ENCODE results near the gene ABCC9.

ABCC9 gene

GRCh38 chr12:21851151-21851550, 90.1 kb downstream of the ABCC9 start:
- in situ Hi-C loops (cut with MboI; ENCODE audit: low sequenced_read_pairs, unreplicated experiment) = no loop called here
- TF ChIP-seq, protein P1, sequence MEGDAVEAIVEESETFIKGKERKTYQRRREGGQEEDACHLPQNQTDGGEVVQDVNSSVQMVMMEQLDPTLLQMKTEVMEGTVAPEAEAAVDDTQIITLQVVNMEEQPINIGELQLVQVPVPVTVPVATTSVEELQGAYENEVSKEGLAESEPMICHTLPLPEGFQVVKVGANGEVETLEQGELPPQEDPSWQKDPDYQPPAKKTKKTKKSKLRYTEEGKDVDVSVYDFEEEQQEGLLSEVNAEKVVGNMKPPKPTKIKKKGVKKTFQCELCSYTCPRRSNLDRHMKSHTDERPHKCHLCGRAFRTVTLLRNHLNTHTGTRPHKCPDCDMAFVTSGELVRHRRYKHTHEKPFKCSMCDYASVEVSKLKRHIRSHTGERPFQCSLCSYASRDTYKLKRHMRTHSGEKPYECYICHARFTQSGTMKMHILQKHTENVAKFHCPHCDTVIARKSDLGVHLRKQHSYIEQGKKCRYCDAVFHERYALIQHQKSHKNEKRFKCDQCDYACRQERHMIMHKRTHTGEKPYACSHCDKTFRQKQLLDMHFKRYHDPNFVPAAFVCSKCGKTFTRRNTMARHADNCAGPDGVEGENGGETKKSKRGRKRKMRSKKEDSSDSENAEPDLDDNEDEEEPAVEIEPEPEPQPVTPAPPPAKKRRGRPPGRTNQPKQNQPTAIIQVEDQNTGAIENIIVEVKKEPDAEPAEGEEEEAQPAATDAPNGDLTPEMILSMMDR (IDR thresholded peaks at IDR 0.05; ENCODE audit: borderline replicate concordance, control extremely low read depth, extremely low read depth, insufficient read depth, missing control alignments) = no peak
- DNase-seq (ENCODE audit: low spot score) = no peak

DNA sequence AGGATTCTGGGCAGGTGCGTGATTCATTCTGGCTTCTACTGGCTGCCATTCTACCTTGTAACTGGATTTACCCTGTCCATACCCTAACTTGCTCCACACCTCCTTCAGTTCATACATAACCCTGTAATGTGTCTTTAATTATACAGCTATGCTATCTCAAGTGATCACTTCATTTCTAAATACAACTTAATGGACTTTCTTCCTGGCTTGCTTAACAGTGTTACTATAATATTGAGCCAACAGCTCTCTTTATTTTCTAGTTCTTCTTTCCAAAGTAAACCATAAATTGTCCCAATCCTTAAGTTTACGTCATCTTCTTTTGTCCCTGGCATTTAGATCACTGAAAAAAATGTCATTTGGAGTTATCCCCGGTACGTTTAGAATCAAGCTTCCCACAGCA, 90.8 kb downstream of the ABCC9 start:
- TF ChIP-seq, protein P1 (IDR thresholded peaks at IDR 0.05; ENCODE audit: borderline replicate concordance, control extremely low read depth, extremely low read depth, insufficient read depth, missing control alignments) = no peak
- no peak for DNase-seq (ENCODE audit: low spot score)

DNA sequence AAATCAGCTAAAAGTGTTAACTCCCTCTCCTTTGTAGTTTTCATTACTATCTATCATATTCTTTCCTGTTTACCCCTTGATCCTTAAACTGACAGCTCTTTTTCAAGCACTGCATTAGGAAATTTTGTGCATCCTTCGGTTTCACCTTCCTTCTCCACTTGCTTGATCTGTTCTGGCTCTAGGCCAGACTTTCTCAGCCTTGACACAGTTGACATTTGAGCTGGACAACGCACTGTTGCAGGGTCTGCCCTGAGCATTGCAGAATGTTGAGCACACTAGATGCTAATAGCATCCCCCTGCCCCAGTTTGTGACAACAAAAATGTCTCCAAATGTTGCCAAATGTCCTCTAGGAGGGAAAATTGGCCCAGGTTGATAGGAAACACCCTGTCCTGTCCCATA, 91.3 kb downstream of the ABCC9 start:
- in situ Hi-C loops (cut with MboI; ENCODE audit: low sequenced_read_pairs, unreplicated experiment) = no loop called here
- no peak for DNase-seq (ENCODE audit: low spot score)
- TF ChIP-seq, protein P1 (IDR thresholded peaks at IDR 0.05; ENCODE audit: borderline replicate concordance, control extremely low read depth, extremely low read depth, insufficient read depth, missing control alignments) = no peak

More for the DNA sequence above, 90.8 kb downstream of the ABCC9 start:
- in situ Hi-C loops (cut with MboI; ENCODE audit: low sequenced_read_pairs, unreplicated experiment) = no loop called here

DNA sequence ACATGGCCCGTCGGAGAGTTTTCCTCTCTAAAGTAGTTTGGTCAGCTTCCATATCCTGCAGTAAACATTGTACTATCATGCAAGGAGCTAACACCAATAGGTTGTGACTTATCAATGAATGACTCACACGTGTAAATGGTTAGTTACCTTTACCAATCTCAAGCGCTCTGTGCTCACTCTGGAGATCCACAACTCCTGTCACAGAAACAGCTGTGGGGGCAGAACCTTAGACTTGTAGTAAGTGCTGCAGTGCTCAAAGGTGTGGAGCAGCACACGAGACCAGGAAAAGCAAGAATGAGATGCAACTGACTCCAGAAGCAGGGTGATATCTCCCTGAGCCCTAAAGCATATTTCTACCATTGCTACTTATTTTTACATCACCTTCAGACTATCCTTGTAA, 93.0 kb downstream of the ABCC9 start:
- TF ChIP-seq, protein P1 (IDR thresholded peaks at IDR 0.05; ENCODE audit: borderline replicate concordance, control extremely low read depth, extremely low read depth, insufficient read depth, missing control alignments) = no peak
- no peak for DNase-seq (ENCODE audit: low spot score)
- in situ Hi-C loops (cut with MboI; ENCODE audit: low sequenced_read_pairs, unreplicated experiment) = no loop called here

DNA sequence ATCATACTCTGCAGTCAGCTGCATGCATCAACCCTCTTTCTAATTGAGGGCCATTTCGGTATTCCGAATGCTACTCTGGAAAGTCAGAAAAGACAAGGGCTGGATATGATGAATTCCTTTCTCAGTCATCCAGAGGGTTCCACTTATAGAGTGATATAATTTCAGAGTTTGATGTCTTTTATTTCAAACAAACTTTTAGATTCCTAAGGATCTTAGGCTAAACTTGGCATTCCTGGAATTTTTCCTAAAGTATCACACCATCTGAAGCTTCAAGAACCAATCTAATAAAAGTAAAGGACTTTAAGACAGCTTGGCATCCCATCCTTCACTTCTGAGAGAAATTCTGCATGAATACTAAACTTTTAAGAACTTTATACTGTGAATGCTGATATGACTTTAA, 97.4 kb downstream of the ABCC9 start:
- TF ChIP-seq, protein P1 (IDR thresholded peaks at IDR 0.05; ENCODE audit: borderline replicate concordance, control extremely low read depth, extremely low read depth, insufficient read depth, missing control alignments) = no peak
- no peak for DNase-seq (ENCODE audit: low spot score)
- in situ Hi-C loops (cut with MboI; ENCODE audit: low sequenced_read_pairs, unreplicated experiment) = no loop called here

DNA sequence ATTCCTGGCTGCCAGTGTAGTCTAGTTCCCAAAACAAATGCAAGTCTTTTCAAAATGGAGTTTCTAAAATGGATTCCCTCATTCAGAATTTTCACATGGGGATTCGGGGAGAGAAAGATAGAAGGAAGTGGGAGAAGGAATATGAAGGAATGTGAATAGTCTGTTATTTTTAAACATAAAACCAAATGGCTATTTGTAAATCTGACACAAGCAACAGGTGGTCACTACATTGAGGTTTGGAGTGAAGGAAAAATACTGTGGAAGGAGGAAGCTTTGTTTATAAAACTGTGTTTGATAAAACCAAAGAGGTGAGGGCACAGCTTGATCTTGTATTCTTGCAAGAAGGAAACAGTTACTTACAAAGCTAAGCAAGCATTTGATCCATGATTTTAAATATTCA, 101.5 kb downstream of the ABCC9 start:
- TF ChIP-seq, protein P1 (IDR thresholded peaks at IDR 0.05; ENCODE audit: borderline replicate concordance, control extremely low read depth, extremely low read depth, insufficient read depth, missing control alignments) = no peak
- no peak for DNase-seq (ENCODE audit: low spot score)
- in situ Hi-C loops (cut with MboI; ENCODE audit: low sequenced_read_pairs, unreplicated experiment) = no loop called here

DNA sequence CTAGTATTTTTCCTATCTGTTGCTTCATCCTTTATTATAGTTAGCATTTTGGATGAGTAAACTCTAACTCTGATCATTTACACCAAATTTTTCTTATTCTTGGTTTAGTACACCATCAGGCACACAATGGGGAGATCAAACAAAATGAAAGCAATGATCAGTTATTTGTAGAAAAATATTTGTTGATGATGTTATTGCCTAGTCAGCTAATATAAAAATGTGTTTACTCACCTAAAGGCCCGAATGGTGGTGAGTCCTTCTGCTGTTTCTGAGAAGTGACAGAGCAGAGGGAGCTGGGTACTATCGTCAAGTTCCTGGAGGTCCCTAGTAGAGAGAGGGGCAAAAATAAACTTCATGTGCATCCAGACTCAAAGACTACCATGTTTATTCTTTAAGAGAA, 103.4 kb downstream of the ABCC9 start:
- in situ Hi-C loops (cut with MboI; ENCODE audit: low sequenced_read_pairs, unreplicated experiment) = no loop called here
- TF ChIP-seq, protein P1 (IDR thresholded peaks at IDR 0.05; ENCODE audit: borderline replicate concordance, control extremely low read depth, extremely low read depth, insufficient read depth, missing control alignments) = no peak
- DNase-seq (ENCODE audit: low spot score) = no peak
